PC-9 (cell line): Measurements from ENCODE around the gene MPHOSPH9. TPM values are rescaled to one million over a fixed set of nuclear protein-coding genes. Genes with fewer than 3 reads are reported as not detected.

Experiments used
- BruUV-seq: library from RNA; stranded (reverse); fragments of 400-500 nt; replicated peaks from 2 replicates; lab custom pipeline; 2021; lab: Mats Ljungman, UMichigan
- CTCF ChIA-PET: fragments of 300-600 bp; sonication (Branson Sonifier 250); formaldehyde crosslinking; loops from one replicate; lab custom pipeline; 2022; ENCODE audit warnings: antibody characterized with exemption; lab: Charles Lee
- POLR2A ChIA-PET: fragments of 300-600 bp; sonication (Branson Sonifier 250); formaldehyde crosslinking; loops from one replicate; lab custom pipeline; 2022; ENCODE audit warnings: antibody characterized with exemption; ENCODE audit not compliant: unreplicated experiment; lab: Charles Lee
- DNase-seq, 2 experiments: peaks; one replicate each; pipeline versions ENCODE4 v3.0.0 to v3.0.0-alpha.2; 2015 to 2022; ENCODE audit warnings: mixed read lengths in 1 of 2
- H2AFZ ChIP-seq: fragments of 200-600 bp; sonication (generic); 2 replicates; pipeline ENCODE4 v1.8.1; 2017; ENCODE audit warnings: antibody characterized with exemption
- H3F3A ChIP-seq: fragments of 200-600 bp; sonication (generic); 2 replicates; pipeline ENCODE4 v1.8.1; 2017; ENCODE audit warnings: antibody characterized with exemption, mild to moderate bottlenecking, low read depth; ENCODE audit not compliant: insufficient read depth
- H3K27ac ChIP-seq: fragments of 200-600 bp; sonication (generic); 2 replicates; pipeline ENCODE4 v1.6.1; 2016; ENCODE audit warnings: mixed run types
- H3K27me3 ChIP-seq: fragments of 200-600 bp; sonication (generic); 2 replicates; pipeline ENCODE4 v1.6.1; 2016; ENCODE audit warnings: low read depth, mixed run types; ENCODE audit not compliant: insufficient read depth
- H3K36me3 ChIP-seq: fragments of 200-600 bp; sonication (generic); 2 replicates; pipeline ENCODE4 v1.6.1; 2016; ENCODE audit warnings: low read depth, mixed run types
- H3K4me1 ChIP-seq: fragments of 200-600 bp; sonication (generic); replicated peaks from 2 replicates; pipeline ENCODE4 v1.6.1; 2016; ENCODE audit warnings: mixed run types; ENCODE audit not compliant: insufficient read depth
- H3K4me2 ChIP-seq: fragments of 200-600 bp; sonication (generic); 2 replicates; pipeline ENCODE4 v1.6.1; 2017; ENCODE audit warnings: mixed run types
- H3K4me3 ChIP-seq: fragments of 200-600 bp; sonication (generic); 2 replicates; pipeline ENCODE4 v1.6.1; 2016; ENCODE audit warnings: mixed run types
- H3K79me2 ChIP-seq: fragments of 200-600 bp; sonication (generic); 2 replicates; pipeline ENCODE4 v1.6.1; 2017; ENCODE audit warnings: low read depth, mixed run types
- H3K9me2 ChIP-seq: fragments of 200-600 bp; sonication (generic); 2 replicates; pipeline ENCODE4 v1.8.1; 2017; ENCODE audit warnings: mild to moderate bottlenecking; ENCODE audit not compliant: insufficient read depth
- H3K9me3 ChIP-seq: fragments of 200-600 bp; sonication (generic); 2 replicates; pipeline ENCODE4 v1.8.1; 2016; ENCODE audit warnings: low read depth; ENCODE audit not compliant: insufficient read depth
- H4K20me1 ChIP-seq: fragments of 200-600 bp; sonication (generic); 2 replicates; pipeline ENCODE4 v1.8.1; 2017; ENCODE audit not compliant: insufficient read depth
- EZH2 ChIP-seq: fragments of 200-600 bp; sonication (generic); IDR thresholded peaks from 2 replicates; pipeline ENCODE4 v1.8.0; 2017; ENCODE audit warnings: antibody characterized with exemption, low read depth
- intact Hi-C: fragments of 100-400 bp; cut with micrococcal nuclease; formaldehyde crosslinking; loops from one replicate; pipeline ENCODE4 v1.10.0; 2022; ENCODE audit not compliant: unreplicated experiment
- total RNA-seq: library from RNA; stranded (reverse); gene quantifications from 2 replicates; pipeline ENCODE4 v1.2.3, GENCODE V29; 2021
- TF ChIP-seq, protein P1 (sequence below): fragments of 200-600 bp; sonication (generic); conservative IDR thresholded peaks from 2 replicates; pipeline ENCODE4 v1.6.1; 2017; ENCODE audit warnings: mixed run types, antibody characterized with exemption, mild to moderate bottlenecking, moderate library complexity

Gene MPHOSPH9
- total RNA-seq, 1 experiment from 2014 or later = 58.5 TPM

DNA sequence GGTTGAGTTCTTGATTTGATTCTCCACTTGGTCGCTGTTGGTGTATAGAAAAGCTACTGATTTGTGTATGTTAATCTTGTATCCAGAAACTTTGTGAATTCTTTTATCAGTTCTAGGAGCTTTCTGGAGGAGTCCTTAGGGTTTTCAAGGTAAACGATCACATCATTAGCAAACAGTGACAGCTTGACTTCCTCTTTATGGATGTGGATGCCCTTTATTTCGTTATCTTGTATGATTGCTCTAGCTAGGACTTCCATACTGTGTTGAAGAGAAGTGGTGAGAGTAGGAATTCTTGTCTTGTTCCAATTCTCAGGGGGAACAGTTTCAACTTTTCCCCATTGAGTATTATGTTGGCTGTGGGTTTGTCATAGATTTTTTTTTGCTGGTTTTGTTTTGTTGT is 12.7 kb upstream of the MPHOSPH9 start:
- H3K4me2 ChIP-seq = no peak overlapping the region
- H4K20me1 ChIP-seq = no peaks in the 10 kb centered on the region; the same call in 1 of the 2 replicates
- no TSS peak for BruUV-seq
- TF ChIP-seq EZH2 = no peak
- TF ChIP-seq, protein P1, sequence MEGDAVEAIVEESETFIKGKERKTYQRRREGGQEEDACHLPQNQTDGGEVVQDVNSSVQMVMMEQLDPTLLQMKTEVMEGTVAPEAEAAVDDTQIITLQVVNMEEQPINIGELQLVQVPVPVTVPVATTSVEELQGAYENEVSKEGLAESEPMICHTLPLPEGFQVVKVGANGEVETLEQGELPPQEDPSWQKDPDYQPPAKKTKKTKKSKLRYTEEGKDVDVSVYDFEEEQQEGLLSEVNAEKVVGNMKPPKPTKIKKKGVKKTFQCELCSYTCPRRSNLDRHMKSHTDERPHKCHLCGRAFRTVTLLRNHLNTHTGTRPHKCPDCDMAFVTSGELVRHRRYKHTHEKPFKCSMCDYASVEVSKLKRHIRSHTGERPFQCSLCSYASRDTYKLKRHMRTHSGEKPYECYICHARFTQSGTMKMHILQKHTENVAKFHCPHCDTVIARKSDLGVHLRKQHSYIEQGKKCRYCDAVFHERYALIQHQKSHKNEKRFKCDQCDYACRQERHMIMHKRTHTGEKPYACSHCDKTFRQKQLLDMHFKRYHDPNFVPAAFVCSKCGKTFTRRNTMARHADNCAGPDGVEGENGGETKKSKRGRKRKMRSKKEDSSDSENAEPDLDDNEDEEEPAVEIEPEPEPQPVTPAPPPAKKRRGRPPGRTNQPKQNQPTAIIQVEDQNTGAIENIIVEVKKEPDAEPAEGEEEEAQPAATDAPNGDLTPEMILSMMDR = no peak
- H3F3A ChIP-seq = peaks cover 15% of the 10 kb centered on the region; the same call in 1 of the 2 replicates
- no peak overlapping the region for H3K27ac ChIP-seq
- no peaks in the 10 kb centered on the region for H3K27me3 ChIP-seq
- ChIA-PET CTCF (interaction anchor here (0.5 to 0.6 kb wide), 2 partner anchors 276 to 441 kb away, joined by 3 to 5 read pairs; no protein-coding TSS in a partner anchor), POLR2A (no interaction called here)
- H3K36me3 ChIP-seq = no peaks in the 10 kb centered on the region
- peaks cover 30% of the 10 kb centered on the region for H3K79me2 ChIP-seq
- intact Hi-C loops = no loop called here
- DNase-seq = no peak
- no peaks in the 10 kb centered on the region for H3K9me2 ChIP-seq
- no peak overlapping the region for H2AFZ ChIP-seq
- no peak overlapping the region for H3K4me3 ChIP-seq
- H3K4me1 ChIP-seq = peaks cover 11% of the 10 kb centered on the region
- H3K9me3 ChIP-seq = no peaks in the 10 kb centered on the region; the same call in 1 of the 2 replicates

DNA sequence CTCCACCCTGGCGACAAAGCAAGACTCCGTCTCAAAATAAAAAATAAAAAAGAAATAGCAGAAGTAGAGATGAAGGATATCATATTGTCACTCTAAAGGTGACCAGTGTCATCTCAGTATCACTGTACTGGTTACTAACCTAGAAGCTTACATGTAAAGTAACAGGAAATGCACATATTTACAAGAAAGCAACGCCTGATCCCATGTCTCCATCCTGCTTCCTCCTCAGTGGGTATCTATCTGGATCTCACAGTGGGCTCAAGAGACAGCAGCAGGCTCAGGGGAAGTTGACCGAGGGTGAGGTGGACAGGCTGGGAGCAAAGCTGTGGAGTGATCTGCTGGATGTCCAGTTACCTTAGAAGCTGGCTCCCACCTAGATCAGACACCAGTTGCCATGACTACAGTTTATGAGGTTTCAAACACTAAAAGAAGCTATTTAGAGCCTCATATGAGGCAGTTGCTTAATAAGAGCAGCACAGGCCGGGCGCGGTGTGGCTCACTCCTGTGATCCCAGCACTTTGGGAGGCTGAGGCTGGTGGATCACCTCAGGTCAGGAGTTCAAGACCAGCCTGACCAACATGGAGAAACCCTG is 10.8 kb upstream of the MPHOSPH9 start:
- no peak for DNase-seq
- Histone ChIP-seq H3F3A (peaks cover 4% of the 10 kb centered on the region; the same call in 1 of the 2 replicates), H3K9me2 (no peaks in the 10 kb centered on the region), H3K27me3 (no peaks in the 10 kb centered on the region), H3K4me2 (no peak overlapping the region), H3K36me3 (no peaks in the 10 kb centered on the region), H4K20me1 (no peaks in the 10 kb centered on the region; the same call in 1 of the 2 replicates), H3K79me2 (peaks cover 28% of the 10 kb centered on the region), H2AFZ (no peak overlapping the region), H3K9me3 (no peaks in the 10 kb centered on the region; the same call in 1 of the 2 replicates), H3K27ac (no peak overlapping the region), H3K4me3 (no peak overlapping the region), H3K4me1 (no peaks in the 10 kb centered on the region)
- BruUV-seq = no TSS peak
- ChIA-PET POLR2A (interaction anchor here (0.6 kb wide), 1 partner anchor 115 kb away, joined by 14 read pairs; no protein-coding TSS in a partner anchor), CTCF (no interaction called here)
- TF ChIP-seq, protein P1 = no peak
- no peak for TF ChIP-seq EZH2
- intact Hi-C loops = no loop called here

DNA sequence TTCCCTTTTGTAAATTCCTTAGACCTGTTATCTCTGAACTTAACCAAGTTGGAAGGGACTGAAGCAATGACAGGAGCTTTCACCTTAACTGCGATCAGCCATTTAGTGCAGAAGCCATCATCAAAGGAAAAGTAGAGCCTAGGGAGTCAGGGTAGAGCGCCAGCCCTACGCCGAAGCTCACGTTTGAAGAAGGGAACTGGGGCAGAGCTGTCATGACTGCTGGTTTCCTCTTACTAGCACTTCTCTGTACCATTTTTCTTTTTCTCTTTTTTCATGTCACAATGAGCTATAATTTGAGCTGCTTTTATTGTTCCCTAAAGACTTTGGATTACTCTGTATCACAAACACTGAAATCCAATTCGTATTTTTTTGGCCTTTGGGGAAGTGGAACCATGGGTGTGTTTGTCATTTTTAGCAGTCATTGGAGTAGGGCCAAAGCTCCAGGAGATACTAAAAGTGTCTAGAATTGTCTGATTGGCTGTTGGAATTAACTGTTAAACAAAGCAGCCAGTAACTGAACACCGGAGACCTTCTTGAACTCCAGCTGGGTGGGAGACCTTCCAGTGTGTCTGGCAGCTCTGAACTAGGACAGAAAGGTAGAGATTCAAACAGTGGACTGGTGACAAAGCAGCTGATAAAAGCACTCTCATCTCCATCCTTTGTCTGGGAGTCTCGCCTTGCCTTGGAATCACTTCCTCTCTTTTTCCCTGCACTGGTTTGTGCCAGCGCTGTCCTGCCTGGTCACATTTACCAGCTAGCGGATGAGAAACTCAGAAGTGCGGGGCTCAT is 9.4 kb upstream of the MPHOSPH9 start:
- H3K27me3 ChIP-seq = no peaks in the 10 kb centered on the region
- peaks cover 23% of the 10 kb centered on the region for H3K79me2 ChIP-seq
- H4K20me1 ChIP-seq = no peaks in the 10 kb centered on the region; the same call in 1 of the 2 replicates
- no peak overlapping the region for H3K27ac ChIP-seq
- no peak overlapping the region for H3K4me3 ChIP-seq
- no peak for DNase-seq
- intact Hi-C loops = no loop called here
- no peak overlapping the region for H3K4me2 ChIP-seq
- H3K36me3 ChIP-seq = no peaks in the 10 kb centered on the region
- H3F3A ChIP-seq = peaks cover 11% of the 10 kb centered on the region
- H3K4me1 ChIP-seq = peaks cover 7% of the 10 kb centered on the region; the same call in 1 of the 2 replicates
- no peak overlapping the region for H2AFZ ChIP-seq
- H3K9me2 ChIP-seq = no peaks in the 10 kb centered on the region
- POLR2A ChIA-PET = interaction anchor here (0.6 kb wide), 1 partner anchor 907 kb away, joined by 3 read pairs; no protein-coding TSS in a partner anchor
- CTCF ChIA-PET = interaction anchor here (0.6 kb wide), 1 partner anchor 535 kb away, joined by 5 read pairs; no protein-coding TSS in a partner anchor
- no peaks in the 10 kb centered on the region for H3K9me3 ChIP-seq
- TF ChIP-seq, protein P1 = no peak
- no peak for TF ChIP-seq EZH2
- no TSS peak for BruUV-seq
